GM12878 (cell line): ENCODE data around the gene IL17RE.

Experiments used
- ETV6 ChIP-seq, 2 experiments: fragments of 450-650 bp in 1 of 2; IDR thresholded peaks in 1 of 2; conservative IDR thresholded peaks in 1 of 2; 2 replicates each; pipeline ENCODE4 v1.6.1; 2014; ENCODE audit warnings: antibody characterized with exemption in 1 of 2, borderline replicate concordance in 1 of 2, low read depth in 1 of 2, mild to moderate bottlenecking in 1 of 2, moderate library complexity in 1 of 2
- GATAD2B ChIP-seq: fragments of 450-650 bp; conservative IDR thresholded peaks from 2 replicates; pipeline ENCODE4 v1.6.1; 2017; ENCODE audit warnings: low read depth, mild to moderate bottlenecking, moderate library complexity
- MXI1 ChIP-seq: fragments of 150-350 bp; IDR thresholded peaks from 2 replicates; pipeline ENCODE4 v1.6.1; 2011; ENCODE audit warnings: low read depth, mild to moderate bottlenecking, inconsistent platforms, low read length, improper control_type of control experiment
- POLR2A ChIP-seq: IDR thresholded peaks from 2 replicates; pipeline ENCODE4 v1.6.1; 2011; ENCODE audit warnings: low read depth, mild to moderate bottlenecking, low read length
- RAD21 ChIP-seq: IDR thresholded peaks from 2 replicates; pipeline ENCODE4 v1.6.1; 2011; ENCODE audit warnings: mild to moderate bottlenecking, low read depth, low read length, moderate library complexity; ENCODE audit not compliant: insufficient read depth
- RAD51 ChIP-seq: fragments of 450-650 bp; IDR thresholded peaks from 2 replicates; pipeline ENCODE4 v1.6.1; 2016; ENCODE audit warnings: moderate library complexity, mild to moderate bottlenecking, inconsistent platforms
- SPI1 ChIP-seq: IDR thresholded peaks from 2 replicates; pipeline ENCODE4 v1.6.1; 2011; ENCODE audit warnings: low read depth, mild to moderate bottlenecking, low read length, moderate library complexity, borderline replicate concordance; ENCODE audit not compliant: insufficient read depth

DNA sequence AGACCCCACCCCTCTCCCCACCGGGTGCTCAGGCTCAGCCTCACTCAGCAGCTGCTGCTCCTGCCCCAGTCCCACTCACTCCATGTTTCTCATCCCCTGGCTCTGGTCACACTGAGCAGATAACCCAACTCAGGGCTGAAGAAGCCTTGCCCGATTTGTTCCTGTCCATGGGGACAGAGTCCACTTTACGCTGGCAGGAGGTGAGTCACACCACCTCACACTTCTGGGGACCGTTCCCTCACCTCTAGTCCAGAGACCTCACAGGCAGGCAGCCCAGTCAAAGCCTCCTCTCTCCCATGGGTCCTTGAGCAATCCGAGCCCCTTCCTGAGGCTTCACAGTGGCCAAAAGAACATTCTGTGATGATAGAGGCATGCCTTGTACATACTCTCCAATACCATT is 23.9 kb upstream of the IL17RE start:
- TF ChIP-seq MXI1 (no peak), RAD51 (no peak), RAD21 (no peak), POLR2A (no peak), SPI1 (no peak), GATAD2B (no peak), ETV6 (conservative IDR thresholded peaks at IDR 0.05 in 1 of 2, IDR thresholded peaks at IDR 0.05 in 1 of 2; ENCODE audit: borderline replicate concordance in 1 of 2, low read depth in 1 of 2) (no peak)
